PC-9 (cell line): Measurements from ENCODE around the gene PRM2. TPM values are rescaled to one million over a fixed set of nuclear protein-coding genes. Genes with fewer than 3 reads are reported as not detected.
"Not testable (repeated sequence)": the region's sequence is repeated elsewhere in the genome, so short reads cannot be mapped to it uniquely, and the experiment has no call there.

Source experiments
- BruUV-seq: library from RNA; stranded (reverse); fragments of 400-500 nt; replicated peaks from 2 replicates; lab custom pipeline; 2021; lab: Mats Ljungman, UMichigan
- CTCF ChIA-PET: fragments of 300-600 bp; sonication (Branson Sonifier 250); formaldehyde crosslinking; loops from one replicate; lab custom pipeline; 2022; ENCODE audit warnings: antibody characterized with exemption; lab: Charles Lee
- POLR2A ChIA-PET: fragments of 300-600 bp; sonication (Branson Sonifier 250); formaldehyde crosslinking; loops from one replicate; lab custom pipeline; 2022; ENCODE audit warnings: antibody characterized with exemption; ENCODE audit not compliant: unreplicated experiment; lab: Charles Lee
- DNase-seq, 2 experiments: peaks; one replicate each; pipeline versions ENCODE4 v3.0.0 to v3.0.0-alpha.2; 2015 to 2022; ENCODE audit warnings: mixed read lengths in 1 of 2
- H2AFZ ChIP-seq: fragments of 200-600 bp; sonication (generic); 2 replicates; pipeline ENCODE4 v1.8.1; 2017; ENCODE audit warnings: antibody characterized with exemption
- H3F3A ChIP-seq: fragments of 200-600 bp; sonication (generic); 2 replicates; pipeline ENCODE4 v1.8.1; 2017; ENCODE audit warnings: antibody characterized with exemption, mild to moderate bottlenecking, low read depth; ENCODE audit not compliant: insufficient read depth
- H3K27ac ChIP-seq: fragments of 200-600 bp; sonication (generic); 2 replicates; pipeline ENCODE4 v1.6.1; 2016; ENCODE audit warnings: mixed run types
- H3K27me3 ChIP-seq: fragments of 200-600 bp; sonication (generic); 2 replicates; pipeline ENCODE4 v1.6.1; 2016; ENCODE audit warnings: low read depth, mixed run types; ENCODE audit not compliant: insufficient read depth
- H3K36me3 ChIP-seq: fragments of 200-600 bp; sonication (generic); 2 replicates; pipeline ENCODE4 v1.6.1; 2016; ENCODE audit warnings: low read depth, mixed run types
- H3K4me1 ChIP-seq: fragments of 200-600 bp; sonication (generic); replicated peaks from 2 replicates; pipeline ENCODE4 v1.6.1; 2016; ENCODE audit warnings: mixed run types; ENCODE audit not compliant: insufficient read depth
- H3K4me2 ChIP-seq: fragments of 200-600 bp; sonication (generic); 2 replicates; pipeline ENCODE4 v1.6.1; 2017; ENCODE audit warnings: mixed run types
- H3K4me3 ChIP-seq: fragments of 200-600 bp; sonication (generic); 2 replicates; pipeline ENCODE4 v1.6.1; 2016; ENCODE audit warnings: mixed run types
- H3K79me2 ChIP-seq: fragments of 200-600 bp; sonication (generic); 2 replicates; pipeline ENCODE4 v1.6.1; 2017; ENCODE audit warnings: low read depth, mixed run types
- H3K9me2 ChIP-seq: fragments of 200-600 bp; sonication (generic); 2 replicates; pipeline ENCODE4 v1.8.1; 2017; ENCODE audit warnings: mild to moderate bottlenecking; ENCODE audit not compliant: insufficient read depth
- H3K9me3 ChIP-seq: fragments of 200-600 bp; sonication (generic); 2 replicates; pipeline ENCODE4 v1.8.1; 2016; ENCODE audit warnings: low read depth; ENCODE audit not compliant: insufficient read depth
- H4K20me1 ChIP-seq: fragments of 200-600 bp; sonication (generic); 2 replicates; pipeline ENCODE4 v1.8.1; 2017; ENCODE audit not compliant: insufficient read depth
- EZH2 ChIP-seq: fragments of 200-600 bp; sonication (generic); IDR thresholded peaks from 2 replicates; pipeline ENCODE4 v1.8.0; 2017; ENCODE audit warnings: antibody characterized with exemption, low read depth
- intact Hi-C: fragments of 100-400 bp; cut with micrococcal nuclease; formaldehyde crosslinking; loops from one replicate; pipeline ENCODE4 v1.10.0; 2022; ENCODE audit not compliant: unreplicated experiment
- total RNA-seq: library from RNA; stranded (reverse); gene quantifications from 2 replicates; pipeline ENCODE4 v1.2.3, GENCODE V29; 2021
- TF ChIP-seq, protein P1 (sequence below): fragments of 200-600 bp; sonication (generic); conservative IDR thresholded peaks from 2 replicates; pipeline ENCODE4 v1.6.1; 2017; ENCODE audit warnings: mixed run types, antibody characterized with exemption, mild to moderate bottlenecking, moderate library complexity

Gene PRM2
- total RNA-seq, 1 experiment from 2014 or later, result not detected

DNA sequence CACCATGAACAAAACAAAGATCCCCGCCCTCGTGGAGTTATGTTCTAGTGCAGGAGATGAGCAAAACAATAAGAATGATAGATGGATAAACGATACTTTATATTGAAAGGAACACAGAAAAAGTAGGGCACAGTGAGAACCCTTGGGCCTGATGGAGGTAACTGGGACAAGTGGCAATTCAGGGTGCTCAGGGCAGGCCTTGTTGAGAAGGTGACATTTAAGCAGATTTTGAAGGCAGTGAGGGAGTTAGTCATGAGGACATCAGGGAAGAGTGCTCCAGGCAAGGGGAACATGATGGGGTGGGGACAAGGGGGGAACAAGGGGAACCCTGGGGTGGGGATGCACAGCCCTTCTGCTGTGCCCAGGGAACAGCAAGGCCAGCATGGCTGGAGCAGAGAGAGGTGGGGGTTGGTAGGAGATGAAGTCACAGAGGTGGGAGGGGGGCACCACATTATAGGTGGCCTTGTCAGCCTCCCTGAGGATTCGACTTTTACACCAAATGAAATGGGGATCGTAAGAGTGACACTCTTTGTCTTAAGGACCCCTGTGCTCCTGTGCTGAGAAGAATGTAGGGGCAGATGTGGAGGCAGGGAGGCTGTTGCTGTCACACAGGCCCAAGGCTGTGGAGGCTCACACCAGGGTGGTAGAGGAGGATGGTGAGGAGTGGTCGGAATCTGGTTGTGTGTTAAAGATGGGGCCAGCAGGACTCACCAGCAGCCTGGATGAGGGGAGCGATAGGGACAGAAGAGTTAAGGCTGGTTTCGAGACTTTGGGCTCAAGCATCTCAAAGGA lies 14.0 kb upstream of the PRM2 start:
- H2AFZ ChIP-seq, result no peak overlapping the region
- H3K4me2 ChIP-seq, result no peak overlapping the region
- no peaks in the 10 kb centered on the region for H3F3A ChIP-seq
- H3K4me1 ChIP-seq, result no peaks in the 10 kb centered on the region
- no peaks in the 10 kb centered on the region for H3K36me3 ChIP-seq
- no peaks in the 10 kb centered on the region for H3K27me3 ChIP-seq
- DNase-seq, result no peak
- H3K27ac ChIP-seq, result no peak overlapping the region
- ChIA-PET POLR2A (no interaction called here), CTCF (no interaction called here)
- intact Hi-C loops, result no loop called here
- no peaks in the 10 kb centered on the region for H3K79me2 ChIP-seq
- BruUV-seq, result no TSS peak
- TF ChIP-seq, protein P1, sequence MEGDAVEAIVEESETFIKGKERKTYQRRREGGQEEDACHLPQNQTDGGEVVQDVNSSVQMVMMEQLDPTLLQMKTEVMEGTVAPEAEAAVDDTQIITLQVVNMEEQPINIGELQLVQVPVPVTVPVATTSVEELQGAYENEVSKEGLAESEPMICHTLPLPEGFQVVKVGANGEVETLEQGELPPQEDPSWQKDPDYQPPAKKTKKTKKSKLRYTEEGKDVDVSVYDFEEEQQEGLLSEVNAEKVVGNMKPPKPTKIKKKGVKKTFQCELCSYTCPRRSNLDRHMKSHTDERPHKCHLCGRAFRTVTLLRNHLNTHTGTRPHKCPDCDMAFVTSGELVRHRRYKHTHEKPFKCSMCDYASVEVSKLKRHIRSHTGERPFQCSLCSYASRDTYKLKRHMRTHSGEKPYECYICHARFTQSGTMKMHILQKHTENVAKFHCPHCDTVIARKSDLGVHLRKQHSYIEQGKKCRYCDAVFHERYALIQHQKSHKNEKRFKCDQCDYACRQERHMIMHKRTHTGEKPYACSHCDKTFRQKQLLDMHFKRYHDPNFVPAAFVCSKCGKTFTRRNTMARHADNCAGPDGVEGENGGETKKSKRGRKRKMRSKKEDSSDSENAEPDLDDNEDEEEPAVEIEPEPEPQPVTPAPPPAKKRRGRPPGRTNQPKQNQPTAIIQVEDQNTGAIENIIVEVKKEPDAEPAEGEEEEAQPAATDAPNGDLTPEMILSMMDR, result no peak
- TF ChIP-seq EZH2, result no peak
- H3K9me2 ChIP-seq, result no peaks in the 10 kb centered on the region
- H4K20me1 ChIP-seq, result no peaks in the 10 kb centered on the region
- H3K4me3 ChIP-seq, result no peak overlapping the region
- H3K9me3 ChIP-seq, result no peaks in the 10 kb centered on the region

DNA sequence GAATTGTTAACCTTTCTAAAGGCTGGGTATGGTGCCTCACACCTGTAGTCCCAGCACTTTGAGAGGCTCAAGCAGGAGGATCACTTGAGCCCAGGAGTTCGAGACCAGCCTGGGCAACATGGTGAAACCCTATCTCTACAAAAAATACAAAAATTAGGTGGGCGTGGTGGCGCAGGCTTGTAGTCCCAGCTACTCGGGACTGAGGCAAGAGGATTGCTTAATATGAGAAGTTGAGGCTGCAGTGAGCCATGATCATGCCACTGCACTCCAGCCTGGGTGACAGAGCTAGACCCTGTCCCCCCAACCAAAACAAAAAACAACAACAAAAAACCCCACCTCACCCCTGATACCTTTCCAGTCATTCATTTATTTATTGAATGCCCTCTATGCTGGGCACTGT lies 13.4 kb upstream of the PRM2 start:
- BruUV-seq, POLR2A ChIA-PET, H2AFZ ChIP-seq, H3K36me3 ChIP-seq, H3F3A ChIP-seq, H3K4me3 ChIP-seq, H3K27me3 ChIP-seq, H3K9me3 ChIP-seq, intact Hi-C loops, H3K4me2 ChIP-seq, H3K4me1 ChIP-seq, H3K9me2 ChIP-seq, H3K27ac ChIP-seq, CTCF ChIA-PET, DNase-seq, H3K79me2 ChIP-seq, H4K20me1 ChIP-seq: not testable (repeated sequence)

DNA sequence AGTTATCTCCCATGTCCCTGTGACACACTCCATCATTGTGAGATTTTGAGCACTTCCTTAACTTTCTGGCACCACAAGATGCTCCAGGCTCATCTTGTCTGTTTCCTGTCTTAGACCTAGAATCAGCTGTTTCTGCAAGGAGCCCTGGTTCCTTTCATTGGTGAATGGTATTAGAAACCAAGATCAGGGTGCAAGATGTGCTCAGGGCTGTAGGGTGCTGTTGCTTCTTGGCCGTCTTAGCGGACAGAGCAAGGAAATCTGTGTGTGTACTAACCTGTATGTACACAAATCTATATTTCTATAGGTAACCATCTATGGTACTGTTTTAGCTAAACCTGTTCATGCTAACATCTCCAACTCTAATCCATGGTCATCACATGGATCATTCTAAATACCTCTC lies 12.9 kb upstream of the PRM2 start:
- no peak overlapping the region for H2AFZ ChIP-seq
- H3K36me3 ChIP-seq, result no peaks in the 10 kb centered on the region
- H3K9me3 ChIP-seq, result no peaks in the 10 kb centered on the region
- POLR2A ChIA-PET, result no interaction called here
- intact Hi-C loops, result no loop called here
- H3K4me3 ChIP-seq, result no peak overlapping the region
- CTCF ChIA-PET, result no interaction called here
- no peaks in the 10 kb centered on the region for H3K4me1 ChIP-seq
- H4K20me1 ChIP-seq, result no peaks in the 10 kb centered on the region
- H3K4me2 ChIP-seq, result no peak overlapping the region
- no peaks in the 10 kb centered on the region for H3K79me2 ChIP-seq
- no peaks in the 10 kb centered on the region for H3F3A ChIP-seq
- no peak overlapping the region for H3K27ac ChIP-seq
- no TSS peak for BruUV-seq
- H3K9me2 ChIP-seq, result no peaks in the 10 kb centered on the region
- DNase-seq, result no peak
- TF ChIP-seq, protein P1, result no peak
- no peak for TF ChIP-seq EZH2
- no peaks in the 10 kb centered on the region for H3K27me3 ChIP-seq

DNA sequence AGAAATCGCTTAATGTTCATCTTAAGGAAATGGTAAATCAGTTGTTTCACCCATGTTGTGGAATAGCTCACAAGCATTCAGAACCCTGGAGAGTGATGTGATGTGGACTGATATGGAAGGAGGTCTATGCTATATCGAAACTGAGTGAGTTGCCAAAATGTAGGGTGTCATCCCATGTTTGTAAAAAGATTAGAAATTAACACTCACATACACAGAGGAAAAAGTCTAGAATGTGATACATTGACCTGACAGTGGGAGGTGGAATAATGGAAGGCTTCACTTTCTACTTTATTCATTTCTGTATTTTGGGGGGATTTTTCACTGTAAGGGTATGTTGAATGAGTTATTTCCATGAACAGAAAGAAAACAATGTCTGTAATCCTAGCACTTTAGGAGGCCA lies 9.6 kb upstream of the PRM2 start:
- Histone ChIP-seq H3K36me3 (no peaks in the 10 kb centered on the region), H3K27ac (no peak overlapping the region), H3K27me3 (no peaks in the 10 kb centered on the region), H3K4me2 (no peak overlapping the region), H3F3A (no peaks in the 10 kb centered on the region), H2AFZ (no peak overlapping the region), H3K4me3 (no peak overlapping the region), H3K9me2 (no peaks in the 10 kb centered on the region), H3K9me3 (no peaks in the 10 kb centered on the region), H3K4me1 (no peaks in the 10 kb centered on the region), H3K79me2 (no peaks in the 10 kb centered on the region), H4K20me1 (no peaks in the 10 kb centered on the region)
- ChIA-PET CTCF (no interaction called here), POLR2A (no interaction called here)
- DNase-seq, result no peak
- TF ChIP-seq, protein P1, result no peak
- no peak for TF ChIP-seq EZH2
- intact Hi-C loops, result no loop called here
- no TSS peak for BruUV-seq
